ENCODE measurements around the gene SMAD4.
"Not testable (repeated sequence)": the region's sequence is repeated elsewhere in the genome, so short reads cannot be mapped to it uniquely, and the experiment has no call there.

The SMAD4 gene

GRCh38 chr18:51111633-51112355 is 81.8 kb downstream of the SMAD4 start:
- DNase-seq: not testable (repeated sequence)

GRCh38 chr18:51116996-51117395 is 87.0 kb downstream of the SMAD4 start:
- not testable (repeated sequence) for DNase-seq

- DNase-seq: not testable (repeated sequence)
Observed at GRCh38 chr18:51119561-51119960, 89.5 kb downstream of the SMAD4 start.

GRCh38 chr18:51119976-51120375 is 90.0 kb downstream of the SMAD4 start:
- not testable (repeated sequence) for DNase-seq

GRCh38 chr18:51120809-51121596 is 91.0 kb downstream of the SMAD4 start:
- no peak for DNase-seq

GRCh38 chr18:51121597-51121857 is 91.5 kb downstream of the SMAD4 start:
- no peak for DNase-seq

GRCh38 chr18:51122266-51123045 is 92.4 kb downstream of the SMAD4 start:
- DNase-seq: no peak

- no peak for DNase-seq
Observed at GRCh38 chr18:51123046-51123395, 93.0 kb downstream of the SMAD4 start.

GRCh38 chr18:51123481-51123880 is 93.5 kb downstream of the SMAD4 start:
- no peak for DNase-seq

- no peak for DNase-seq
Observed at GRCh38 chr18:51123936-51124486, 94.0 kb downstream of the SMAD4 start.

GRCh38 chr18:51125976-51126375 is 96.0 kb downstream of the SMAD4 start:
- DNase-seq: no peak

GRCh38 chr18:51127664-51128063 is 97.7 kb downstream of the SMAD4 start:
- no peak for DNase-seq

- no peak for DNase-seq
Observed at GRCh38 chr18:51128533-51128932, 98.5 kb downstream of the SMAD4 start.

- no peak for DNase-seq
Observed at GRCh38 chr18:51132256-51132935, 102.4 kb downstream of the SMAD4 start.

GRCh38 chr18:51133580-51134160 is 103.7 kb downstream of the SMAD4 start:
- no peak for DNase-seq

Measured in suppressor macrophage (primary cell).